Endothelial cell (in vitro differentiated cells): ENCODE measurements around the gene TOE1. TPM values are rescaled to one million over a fixed set of nuclear protein-coding genes. Genes with fewer than 3 reads are reported as not detected.

Experiments used
- DNase-seq: peaks from one replicate; pipeline ENCODE4 v3.0.0; 2021; ENCODE audit warnings: low spot score
- H3K27ac Mint-ChIP-seq: one replicate; pipeline ENCODE4 v1.8.0; 2021; ENCODE audit warnings: mixed read lengths, inconsistent platforms; ENCODE audit not compliant: unreplicated experiment
- H3K27me3 Mint-ChIP-seq: one replicate; pipeline ENCODE4 v1.8.0; 2021; ENCODE audit warnings: mild to moderate bottlenecking, moderate library complexity, mixed read lengths, inconsistent platforms; ENCODE audit not compliant: unreplicated experiment
- H3K36me3 Mint-ChIP-seq: one replicate; pipeline ENCODE4 v1.8.0; 2021; ENCODE audit warnings: mild to moderate bottlenecking, low read depth, mixed read lengths, inconsistent platforms; ENCODE audit not compliant: unreplicated experiment
- H3K4me1 Mint-ChIP-seq: one replicate; pipeline ENCODE4 v1.8.0; 2021; ENCODE audit warnings: mild to moderate bottlenecking, mixed read lengths, inconsistent platforms; ENCODE audit not compliant: unreplicated experiment
- H3K4me3 Mint-ChIP-seq: one replicate; pipeline ENCODE4 v1.8.0; 2021; ENCODE audit warnings: mild to moderate bottlenecking, mixed read lengths, inconsistent platforms; ENCODE audit not compliant: unreplicated experiment
- H3K9me3 Mint-ChIP-seq: one replicate; pipeline ENCODE4 v1.8.0; 2021; ENCODE audit warnings: mixed read lengths, inconsistent platforms; ENCODE audit not compliant: unreplicated experiment
- total RNA-seq: library from RNA; stranded (reverse); fragmentation: NEBNext Ultra II Directional; extraction: Animal tissue kit (Norgen Biotek cat#: 25700); gene quantifications from one replicate; pipeline ENCODE4 v1.2.1, GENCODE V29; 2021; ENCODE audit not compliant: unreplicated experiment
- TF ChIP-seq, protein P1 (sequence below): fragments of 200-600 bp; sonication (generic); IDR thresholded peaks from one replicate; pipeline ENCODE4 v1.5.0; 2021; ENCODE audit warnings: antibody characterized with exemption; ENCODE audit not compliant: unreplicated experiment

The TOE1 gene
- total RNA-seq, 1 donor from 2014 or later, result 9.7 TPM

DNA sequence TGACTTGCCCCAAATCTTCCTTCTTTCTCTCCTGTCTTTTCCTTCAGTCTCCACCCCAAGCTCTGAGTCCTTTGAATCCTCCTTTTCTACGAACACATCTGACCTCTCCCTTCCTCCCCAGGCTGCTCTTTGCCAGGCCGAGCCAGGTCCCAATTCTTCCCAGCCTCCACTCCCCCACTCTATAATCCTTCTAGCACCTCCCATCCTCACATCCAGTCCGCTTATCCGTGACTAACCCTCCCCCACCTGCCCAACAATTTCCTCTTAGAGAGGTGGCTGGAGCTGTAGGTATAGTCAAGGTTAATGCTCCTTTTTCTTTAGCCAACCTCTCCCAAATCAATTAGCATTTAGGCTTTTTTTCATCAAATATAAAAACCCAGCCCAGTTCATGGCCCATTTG is 22.8 kb upstream of the TOE1 start:
- no peak for DNase-seq
- H3K36me3 Mint-ChIP-seq, result no peaks in the 10 kb centered on the region

DNA sequence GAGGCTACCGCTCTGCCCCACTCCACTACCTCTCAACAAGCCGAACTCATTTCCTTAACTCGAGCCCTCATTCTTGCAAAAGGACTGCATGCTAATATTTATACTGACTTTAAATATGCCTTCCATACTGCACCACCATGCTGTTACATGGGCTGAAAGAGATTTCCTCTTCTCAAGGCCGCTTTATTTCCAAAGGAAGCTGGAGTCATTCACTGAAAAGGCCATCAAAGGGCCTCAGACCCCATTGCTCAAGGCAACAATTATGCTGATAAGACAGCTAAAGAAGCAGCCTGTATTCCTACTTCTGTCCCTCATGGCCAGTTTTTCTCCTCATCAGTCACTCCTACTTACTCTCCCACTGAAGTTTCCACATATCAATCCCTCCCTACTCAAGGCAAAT is 20.2 kb upstream of the TOE1 start:
- no peak overlapping the region for H3K27ac Mint-ChIP-seq
- TF ChIP-seq, protein P1, sequence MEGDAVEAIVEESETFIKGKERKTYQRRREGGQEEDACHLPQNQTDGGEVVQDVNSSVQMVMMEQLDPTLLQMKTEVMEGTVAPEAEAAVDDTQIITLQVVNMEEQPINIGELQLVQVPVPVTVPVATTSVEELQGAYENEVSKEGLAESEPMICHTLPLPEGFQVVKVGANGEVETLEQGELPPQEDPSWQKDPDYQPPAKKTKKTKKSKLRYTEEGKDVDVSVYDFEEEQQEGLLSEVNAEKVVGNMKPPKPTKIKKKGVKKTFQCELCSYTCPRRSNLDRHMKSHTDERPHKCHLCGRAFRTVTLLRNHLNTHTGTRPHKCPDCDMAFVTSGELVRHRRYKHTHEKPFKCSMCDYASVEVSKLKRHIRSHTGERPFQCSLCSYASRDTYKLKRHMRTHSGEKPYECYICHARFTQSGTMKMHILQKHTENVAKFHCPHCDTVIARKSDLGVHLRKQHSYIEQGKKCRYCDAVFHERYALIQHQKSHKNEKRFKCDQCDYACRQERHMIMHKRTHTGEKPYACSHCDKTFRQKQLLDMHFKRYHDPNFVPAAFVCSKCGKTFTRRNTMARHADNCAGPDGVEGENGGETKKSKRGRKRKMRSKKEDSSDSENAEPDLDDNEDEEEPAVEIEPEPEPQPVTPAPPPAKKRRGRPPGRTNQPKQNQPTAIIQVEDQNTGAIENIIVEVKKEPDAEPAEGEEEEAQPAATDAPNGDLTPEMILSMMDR, result no peak
- H3K4me1 Mint-ChIP-seq, result peaks cover 8% of the 10 kb centered on the region
- no peaks in the 10 kb centered on the region for H3K36me3 Mint-ChIP-seq
- DNase-seq, result no peak
- no peaks in the 10 kb centered on the region for H3K9me3 Mint-ChIP-seq
- no peak overlapping the region for H3K4me3 Mint-ChIP-seq
- H3K27me3 Mint-ChIP-seq, result peaks cover 2% of the 10 kb centered on the region

More for the DNA sequence above, 22.8 kb upstream of the TOE1 start:
- Mint-ChIP-seq H3K9me3 (no peaks in the 10 kb centered on the region), H3K27me3 (peaks cover 2% of the 10 kb centered on the region), H3K4me1 (peaks cover 8% of the 10 kb centered on the region), H3K4me3 (no peak overlapping the region), H3K27ac (no peak overlapping the region)
- TF ChIP-seq, protein P1, result no peak

DNA sequence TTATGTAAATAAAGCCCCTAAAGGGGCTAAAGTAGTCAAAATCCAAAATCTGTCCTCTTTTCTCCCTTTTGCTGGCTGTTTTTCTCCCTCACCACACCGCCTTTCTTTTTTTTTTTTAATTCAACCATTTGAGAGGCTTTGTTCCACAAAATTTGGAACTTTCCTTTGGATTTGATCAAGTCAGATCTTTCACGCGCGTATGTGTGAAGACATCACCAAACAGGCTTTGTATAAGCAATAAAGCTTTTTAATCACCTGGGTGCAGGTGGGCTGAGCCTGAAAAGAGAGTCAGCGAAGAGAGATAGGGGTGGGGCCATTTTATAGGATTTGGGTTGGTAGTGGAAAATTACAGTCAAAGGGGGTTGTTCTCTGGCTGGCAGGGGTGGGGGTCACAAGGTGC is 18.5 kb upstream of the TOE1 start:
- Mint-ChIP-seq H3K27me3 (peaks cover 2% of the 10 kb centered on the region), H3K4me3 (peak overlapping the region; percentile 48), H3K36me3 (peaks cover 5% of the 10 kb centered on the region), H3K4me1 (peaks cover 18% of the 10 kb centered on the region), H3K9me3 (no peaks in the 10 kb centered on the region), H3K27ac (peak overlapping the region; percentile 74)
- TF ChIP-seq, protein P1, result no peak
- no peak for DNase-seq

DNA sequence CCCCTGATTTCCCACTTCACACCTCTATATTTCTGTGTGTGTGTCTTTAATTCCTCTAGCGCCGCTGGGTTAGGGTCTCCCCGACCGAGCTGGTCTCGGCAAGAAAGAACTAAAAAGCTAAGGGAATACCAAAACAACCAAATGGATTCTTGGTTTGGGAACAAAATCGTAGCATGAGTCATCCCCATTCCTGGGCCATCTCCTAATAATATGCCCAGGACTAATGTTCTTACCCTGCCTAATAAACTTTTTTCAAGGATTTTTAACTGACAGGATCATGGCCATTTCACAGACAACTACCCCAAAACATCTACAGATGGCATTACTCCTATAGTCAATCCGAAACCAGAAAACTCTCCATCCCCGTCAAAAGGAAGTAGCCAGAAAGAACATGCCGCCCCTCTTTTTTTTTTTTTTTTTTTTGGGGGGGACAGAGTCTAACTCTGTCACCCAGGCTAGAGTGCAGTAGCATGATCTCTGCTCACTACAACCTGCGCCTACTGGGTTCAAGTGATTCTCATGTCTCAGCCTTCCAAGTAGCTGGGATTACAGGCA is 17.4 kb upstream of the TOE1 start:
- Mint-ChIP-seq H3K9me3 (no peaks in the 10 kb centered on the region), H3K27me3 (peaks cover 2% of the 10 kb centered on the region), H3K36me3 (peaks cover 5% of the 10 kb centered on the region), H3K4me3 (no peak overlapping the region), H3K4me1 (peaks cover 20% of the 10 kb centered on the region), H3K27ac (no peak overlapping the region)
- TF ChIP-seq, protein P1, result no peak
- DNase-seq, result no peak

DNA sequence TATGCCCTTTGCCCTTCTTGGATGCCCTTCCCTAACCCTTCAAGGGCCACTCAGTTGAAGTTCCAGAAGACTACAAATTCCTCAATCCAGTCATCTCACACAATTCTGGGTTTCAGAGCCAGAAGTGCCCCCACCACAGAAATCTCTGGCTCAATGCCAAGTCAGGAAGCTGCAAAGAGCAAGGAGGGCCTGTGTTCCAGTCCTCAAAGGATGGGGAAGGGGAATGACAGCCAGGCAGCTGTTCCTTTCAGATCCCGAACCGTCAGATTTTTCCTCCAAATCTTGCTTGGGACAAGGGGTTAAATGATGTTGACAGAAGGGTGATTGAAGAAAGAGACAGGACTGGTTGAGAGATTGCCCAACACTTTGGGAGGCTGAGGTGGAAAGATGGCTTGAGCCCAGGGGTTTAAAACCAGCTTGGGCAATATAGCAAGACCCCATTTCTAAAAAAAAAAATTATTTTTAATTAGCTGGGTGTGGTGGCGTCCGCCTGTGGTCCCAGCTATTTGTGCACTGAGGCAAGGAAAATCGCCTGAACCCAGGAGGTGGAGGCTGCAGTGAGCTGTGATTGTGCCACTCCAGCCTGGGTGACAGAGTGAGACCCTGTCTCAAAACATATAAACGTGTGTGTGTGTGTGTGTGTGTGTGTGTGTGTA is 14.0 kb upstream of the TOE1 start:
- Mint-ChIP-seq H3K36me3 (peaks cover 12% of the 10 kb centered on the region), H3K27ac (peak overlapping the region; percentile 30)
- no peak for DNase-seq

More for the DNA sequence above, 14.0 kb upstream of the TOE1 start:
- H3K4me1 Mint-ChIP-seq, result peaks cover 24% of the 10 kb centered on the region
- TF ChIP-seq, protein P1, result no peak
- H3K27me3 Mint-ChIP-seq, result peaks cover 10% of the 10 kb centered on the region
- H3K4me3 Mint-ChIP-seq, result peak overlapping the region; percentile 82
- H3K9me3 Mint-ChIP-seq, result no peaks in the 10 kb centered on the region
